RKO (cell line): Measurements from ENCODE around the gene RPS6KA5.
"Not testable (repeated sequence)": the region's sequence is repeated elsewhere in the genome, so short reads cannot be mapped to it uniquely, and the experiment has no call there.

Experiments
- DNase-seq: peaks from one replicate; pipeline ENCODE4 v3.0.0-alpha.2; 2016; ENCODE audit warnings: low spot score

Gene RPS6KA5

GRCh38 chr14:91060351-91061055 is at the start of gene RPS6KA5:
Gene RPS6KA5 (minus strand): TSS chr14:91060641. CDS start chr14:91060434, 207 bp downstream.
- peak; percentile 100 for DNase-seq

GRCh38 chr14:91108941-91109611 is 48.6 kb upstream of the RPS6KA5 start:
- no peak for DNase-seq

- no peak for DNase-seq
Observed at GRCh38 chr14:91103116-91103515, 42.7 kb upstream of the RPS6KA5 start.

- no peak for DNase-seq
Observed at GRCh38 chr14:91100102-91100501, 39.7 kb upstream of the RPS6KA5 start.

GRCh38 chr14:91098591-91098990 is 38.1 kb upstream of the RPS6KA5 start:
- DNase-seq = no peak

- not testable (repeated sequence) for DNase-seq
Observed at GRCh38 chr14:91097657-91098056, 37.2 kb upstream of the RPS6KA5 start.

- DNase-seq = no peak
Observed at GRCh38 chr14:91095178-91095577, 34.7 kb upstream of the RPS6KA5 start.

GRCh38 chr14:91094772-91095171 is 34.3 kb upstream of the RPS6KA5 start:
- no peak for DNase-seq

- DNase-seq = not testable (repeated sequence)
Observed at GRCh38 chr14:91093743-91094472, 33.5 kb upstream of the RPS6KA5 start.

GRCh38 chr14:91092073-91092472 is 31.6 kb upstream of the RPS6KA5 start:
- no peak for DNase-seq

- no peak for DNase-seq
Observed at GRCh38 chr14:91090743-91091142, 30.3 kb upstream of the RPS6KA5 start.

- DNase-seq = no peak
Observed at GRCh38 chr14:91089958-91090535, 29.6 kb upstream of the RPS6KA5 start.

GRCh38 chr14:91088585-91089235 is 28.3 kb upstream of the RPS6KA5 start:
- DNase-seq = no peak

GRCh38 chr14:91087470-91087869 is 27.0 kb upstream of the RPS6KA5 start:
- DNase-seq = not testable (repeated sequence)

- DNase-seq = no peak
Observed at GRCh38 chr14:91084516-91084915, 24.1 kb upstream of the RPS6KA5 start.

- DNase-seq = no peak
Observed at GRCh38 chr14:91082282-91082681, 21.8 kb upstream of the RPS6KA5 start.

GRCh38 chr14:91080071-91080470 is 19.6 kb upstream of the RPS6KA5 start:
- DNase-seq = no peak

- no peak for DNase-seq
Observed at GRCh38 chr14:91078095-91078737, 17.8 kb upstream of the RPS6KA5 start.

GRCh38 chr14:91075553-91075952 is 15.1 kb upstream of the RPS6KA5 start:
- no peak for DNase-seq

GRCh38 chr14:91070572-91070971 is 10.1 kb upstream of the RPS6KA5 start:
- no peak for DNase-seq

- DNase-seq = no peak
Observed at GRCh38 chr14:91068642-91069041, 8.2 kb upstream of the RPS6KA5 start.

- no peak for DNase-seq
Observed at GRCh38 chr14:91067186-91067585, 6.7 kb upstream of the RPS6KA5 start.
